H1 (cell line): ENCODE data around the gene RUBCN. TPM values are rescaled to one million over a fixed set of nuclear protein-coding genes. Genes with fewer than 3 reads are reported as not detected.

ENCODE experiments used
- CTCF ChIA-PET: fragments of 300-600 bp; sonication (Branson Sonifier 250); formaldehyde crosslinking; loops from one replicate; lab custom pipeline; 2021; ENCODE audit not compliant: partially characterized antibody; lab: Charles Lee
- POLR2A ChIA-PET: fragments of 300-600 bp; sonication (Branson Sonifier 250); formaldehyde crosslinking; loops from one replicate; lab custom pipeline; 2021; ENCODE audit warnings: inconsistent platforms; ENCODE audit not compliant: partially characterized antibody; lab: Charles Lee
- DNase-seq, 2 experiments: peaks; one replicate each; pipeline versions ENCODE4 v3.0.0 to v3.0.0-alpha.2; 2010 to 2022; ENCODE audit warnings: low spot score in 2 of 2, low read depth in 1 of 2, mixed read lengths in 1 of 2
- FAIRE-seq: peaks from 2 replicates; lab custom pipeline; 2011; peaks lifted over from hg19 to GRCh38; lab: Jason Lieb, UNC
- H2AFZ ChIP-seq: 2 replicates; pipeline ENCODE4 v1.8.1; 2012; ENCODE audit warnings: low read length, inconsistent platforms
- H2AK5ac ChIP-seq: 2 replicates; pipeline ENCODE4 v1.6.1; 2013; ENCODE audit warnings: low read depth, low read length
- H2BK120ac ChIP-seq: replicated peaks from 2 replicates; pipeline ENCODE3; 2013; ENCODE audit warnings: low read depth, low read length, inconsistent platforms
- H2BK12ac ChIP-seq: 2 replicates; pipeline ENCODE4 v1.6.1; 2013; ENCODE audit warnings: low read depth, low read length
- H2BK15ac ChIP-seq: 2 replicates; pipeline ENCODE4 v1.6.1; 2013; ENCODE audit warnings: low read length
- H2BK20ac ChIP-seq: 2 replicates; pipeline ENCODE4 v1.6.1; 2013; ENCODE audit warnings: low read length
- H2BK5ac ChIP-seq: 2 replicates; pipeline ENCODE4 v1.6.1; 2013; ENCODE audit warnings: low read depth, low read length
- H3K14ac ChIP-seq: 2 replicates; pipeline ENCODE4 v1.6.1; 2013; ENCODE audit warnings: inconsistent platforms; ENCODE audit not compliant: insufficient read length
- H3K18ac ChIP-seq: 2 replicates; pipeline ENCODE4 v1.6.1; 2013; ENCODE audit warnings: low read length; ENCODE audit errors: extremely low read depth
- H3K23ac ChIP-seq: 2 replicates; pipeline ENCODE4 v1.6.1; 2013; ENCODE audit warnings: inconsistent platforms; ENCODE audit not compliant: insufficient read length
- H3K23me2 ChIP-seq: 2 replicates; pipeline ENCODE4 v1.6.1; 2013; ENCODE audit warnings: low read depth, low read length
- H3K27ac ChIP-seq: 2 replicates; pipeline ENCODE4 v1.6.1; 2011; ENCODE audit warnings: low read depth, low read length, inconsistent platforms
- H3K27me3 ChIP-seq, 4 experiments: replicated peaks in 1 of 4; 1 replicate in 1 of 4; 2 replicates in 3 of 4; pipeline versions ENCODE4 v1.6.1 to v1.8.1; 2011 to 2013; ENCODE audit warnings: low read length in 3 of 4, mild to moderate bottlenecking in 3 of 4, inconsistent platforms in 2 of 4, mixed read lengths in 2 of 4, moderate library complexity in 1 of 4; ENCODE audit not compliant: control insufficient read depth in 3 of 4, insufficient read depth in 3 of 4; ENCODE audit errors: extremely low read depth in 1 of 4
- H3K36me3 ChIP-seq, 4 experiments: 2 replicates each; pipeline versions ENCODE4 v1.6.1 to v1.8.1; 2011 to 2013; ENCODE audit warnings: mild to moderate bottlenecking in 4 of 4, low read length in 3 of 4, moderate library complexity in 2 of 4, control low read depth in 1 of 4, inconsistent platforms in 1 of 4; ENCODE audit not compliant: insufficient read depth in 4 of 4, control insufficient read depth in 2 of 4
- H3K4ac ChIP-seq: replicated peaks from 2 replicates; pipeline ENCODE3; 2013; ENCODE audit warnings: low read length, low read depth, mixed read lengths, inconsistent platforms; ENCODE audit not compliant: insufficient read length
- H3K4me1 ChIP-seq, 4 experiments: replicated peaks in 1 of 4; 1 replicate in 1 of 4; 2 replicates in 3 of 4; pipeline versions ENCODE4 v1.6.1 to v1.8.1; 2011 to 2013; ENCODE audit warnings: low read length in 3 of 4, inconsistent platforms in 2 of 4, mixed read lengths in 1 of 4; ENCODE audit not compliant: insufficient read depth in 4 of 4, control insufficient read depth in 3 of 4
- H3K4me2 ChIP-seq, 2 experiments: 2 replicates each; pipeline versions ENCODE4 v1.6.1 to v1.8.1; 2011 to 2013; ENCODE audit warnings: low read depth in 2 of 2, low read length in 2 of 2, control low read depth in 1 of 2, inconsistent platforms in 1 of 2, mild to moderate bottlenecking in 1 of 2; ENCODE audit not compliant: insufficient read depth in 1 of 2
- H3K4me3 ChIP-seq, 4 experiments: fragments of 200-600, 300-600 bp in 1 of 4; sonication (generic), shearing (Covaris generic), sonication (Bioruptor Twin) in 1 of 4; 2 replicates each; pipeline versions ENCODE4 v1.5.1 to v1.8.1; 2011 to 2016; ENCODE audit warnings: low read length in 4 of 4, low read depth in 3 of 4, control low read depth in 2 of 4, inconsistent platforms in 2 of 4, mild to moderate bottlenecking in 2 of 4, mixed read lengths in 1 of 4, moderate library complexity in 1 of 4; ENCODE audit not compliant: insufficient read depth in 2 of 4; ENCODE audit errors: extremely low read depth in 1 of 4
- H3K56ac ChIP-seq: replicated peaks from 2 replicates; pipeline ENCODE3; 2013; ENCODE audit warnings: low read depth, mild to moderate bottlenecking, mixed read lengths, low read length, inconsistent platforms; ENCODE audit not compliant: insufficient read length
- H3K79me1 ChIP-seq: 2 replicates; pipeline ENCODE4 v1.6.1; 2013; ENCODE audit warnings: low read depth, low read length, control low read depth
- H3K79me2 ChIP-seq, 2 experiments: 2 replicates each; pipeline versions ENCODE4 v1.6.1 to v1.8.1; 2012 to 2013; ENCODE audit warnings: low read length in 2 of 2, mild to moderate bottlenecking in 2 of 2, inconsistent platforms in 1 of 2; ENCODE audit not compliant: insufficient read depth in 2 of 2, control insufficient read depth in 1 of 2
- H3K9ac ChIP-seq, 4 experiments: replicated peaks in 1 of 4; 1 replicate in 1 of 4; 2 replicates in 3 of 4; pipeline versions ENCODE4 v1.6.1 to v1.8.1; 2011 to 2013; ENCODE audit warnings: low read depth in 3 of 4, low read length in 3 of 4, control low read depth in 2 of 4, mild to moderate bottlenecking in 2 of 4, moderate library complexity in 2 of 4, inconsistent platforms in 1 of 4; ENCODE audit errors: extremely low read depth in 1 of 4
- H3K9me3 ChIP-seq, 2 experiments: 2 replicates each; pipeline versions ENCODE4 v1.6.1 to v1.8.1; 2012 to 2013; ENCODE audit warnings: mild to moderate bottlenecking in 2 of 2, moderate library complexity in 2 of 2, control low read depth in 1 of 2, inconsistent platforms in 1 of 2, low read depth in 1 of 2, low read length in 1 of 2, mixed read lengths in 1 of 2; ENCODE audit not compliant: insufficient read depth in 2 of 2
- H4K20me1 ChIP-seq, 2 experiments: replicated peaks in 1 of 2; 2 replicates each; pipeline versions ENCODE3 to v1.8.1; 2011 to 2013; ENCODE audit warnings: inconsistent platforms in 2 of 2, low read length in 2 of 2, mild to moderate bottlenecking in 1 of 2; ENCODE audit not compliant: insufficient read depth in 2 of 2, control insufficient read depth in 1 of 2
- H4K5ac ChIP-seq: 2 replicates; pipeline ENCODE4 v1.6.1; 2013; ENCODE audit warnings: low read length, low read depth, mixed read lengths, inconsistent platforms; ENCODE audit not compliant: insufficient read length
- H4K8ac ChIP-seq: 2 replicates; pipeline ENCODE4 v1.8.0; 2013; ENCODE audit warnings: mild to moderate bottlenecking, moderate library complexity, low read length, inconsistent platforms; ENCODE audit not compliant: insufficient read depth; ENCODE audit errors: extremely low read depth
- H4K91ac ChIP-seq: replicated peaks from 2 replicates; pipeline ENCODE3; 2013; ENCODE audit warnings: low read length, mixed read lengths, inconsistent platforms; ENCODE audit not compliant: insufficient read length
- ASH2L ChIP-seq: fragments of 200-600, 300-600 bp; sonication (generic); IDR thresholded peaks from one replicate; pipeline ENCODE4 v1.7.1; 2017; ENCODE audit warnings: low read length
- BACH1 ChIP-seq: IDR thresholded peaks from 2 replicates; pipeline ENCODE4 v1.6.1; 2012; ENCODE audit warnings: low read length, improper control_type of control experiment
- EGR1 ChIP-seq: IDR thresholded peaks from 2 replicates; pipeline ENCODE4 v1.6.1; 2011; ENCODE audit warnings: low read depth, low read length, borderline replicate concordance
- EP300 ChIP-seq, 2 experiments: IDR thresholded peaks; 1 replicate in 1 of 2; 2 replicates in 1 of 2; pipeline ENCODE4 v1.6.1; 2011 to 2012; ENCODE audit warnings: low read depth in 2 of 2, low read length in 2 of 2, mild to moderate bottlenecking in 2 of 2, borderline replicate concordance in 1 of 2, inconsistent platforms in 1 of 2, moderate library complexity in 1 of 2
- HDAC6 ChIP-seq: IDR thresholded peaks from one replicate; pipeline ENCODE4 v1.7.1; 2012; ENCODE audit warnings: low read depth, mild to moderate bottlenecking, inconsistent platforms, low read length, moderate library complexity
- YY1 ChIP-seq: IDR thresholded peaks from 2 replicates; pipeline ENCODE4 v1.6.1; 2011; ENCODE audit warnings: low read depth, mild to moderate bottlenecking, low read length
- WGBS, 2 experiments: shearing (Covaris generic) in 1 of 2; methylation state at CpG; one replicate each; pipeline versions ENCODE4 v1.1.6 to v1.1.7; 2013 to 2015; ENCODE audit warnings: low lambda C conversion rate in 2 of 2, mixed read lengths in 2 of 2, inconsistent platforms in 1 of 2, low coverage in 1 of 2, missing lambda C conversion rate in 1 of 2; ENCODE audit not compliant: insufficient replicate concordance in 2 of 2, insufficient coverage in 1 of 2, insufficient read length in 1 of 2; ENCODE audit errors: extremely low coverage in 1 of 2, missing lambda C conversion rate in 1 of 2; 5-methylcytosine and 5-hydroxymethylcytosine counted together
- polyA plus RNA-seq, 7 experiments: library from polyadenylated mRNA; depleted of rRNA in 3 of 7; stranded (reverse) in 5 of 7; unstranded in 2 of 7; fragments of >200 nt in 5 of 7; fragments of 200-250 nt in 2 of 7; gene quantifications; 1 replicate in 5 of 7; 2 replicates in 1 of 7; 4 replicates in 1 of 7; pipeline versions ENCODE4 v1.2.1 to v1.2.3, GENCODE V29; 2011 to 2013; ENCODE audit warnings: missing spikeins in 2 of 7, mixed read lengths in 2 of 7
- total RNA-seq: library from RNA; stranded (reverse); fragmentation: NEBNext Ultra II Directional; extraction: Animal tissue kit (Norgen Biotek cat#: 25700); gene quantifications from 2 replicates; pipeline ENCODE4 v1.2.1, GENCODE V29; 2021

Gene RUBCN
- total and polyA plus RNA-seq, 2 of the 8 experiments (the other 6 are each of a cell fraction or from before 2014, with no cell fraction given), result 9.3 to 21.9 TPM

DNA sequence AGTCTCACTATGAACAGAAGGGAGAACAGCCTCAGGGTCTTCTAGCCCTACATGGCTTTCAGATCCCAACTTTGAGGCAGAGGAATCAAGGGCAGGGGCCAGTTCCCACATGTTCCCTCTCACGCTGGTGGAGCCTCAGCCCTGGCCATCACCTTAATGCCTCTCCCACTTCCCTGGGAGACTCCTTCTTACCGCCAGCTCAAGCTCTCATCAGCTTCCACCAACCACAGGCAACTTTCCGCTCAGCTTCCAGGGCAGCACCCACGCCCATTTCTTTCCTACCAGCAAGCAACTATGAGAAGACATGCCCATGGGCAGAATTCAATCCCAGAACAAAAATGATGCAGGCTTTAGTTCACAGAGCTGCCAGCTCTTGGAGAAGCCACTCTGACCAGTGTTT lies 63.5 kb downstream of the RUBCN start:
- Histone ChIP-seq H3K4me2 (no peak overlapping the region), H3K4ac (no peak overlapping the region), H2AFZ (no peak overlapping the region), H3K27ac (no peak overlapping the region), H3K79me2 (no peaks in the 10 kb centered on the region), H3K36me3 (peaks cover 0 to 16% (median 9%) of the 10 kb centered on the region in 4 experiments; a peak in 7 of 8 replicates), H3K4me3 (no peak overlapping the region), H2BK120ac (no peak overlapping the region), H3K79me1 (no peaks in the 10 kb centered on the region), H3K9ac (no peak overlapping the region), H4K20me1 (no peaks in the 10 kb centered on the region), H2BK15ac (no peak overlapping the region), H3K56ac (no peak overlapping the region), H4K91ac (no peak overlapping the region), H3K14ac (no peak overlapping the region), H3K27me3 (no peaks in the 10 kb centered on the region), H3K18ac (no peak overlapping the region), H3K23ac (no peak overlapping the region), H2BK12ac (no peak overlapping the region), H2BK5ac (no peak overlapping the region), H3K4me1 (no peaks in the 10 kb centered on the region), H4K8ac (no peak overlapping the region), H3K9me3 (0 out of 4 replicates have a peak, but pooled peaks cover 0 to 2% of the 10 kb centered on the region in 2 experiments), H2BK20ac (no peak overlapping the region), H4K5ac (no peak overlapping the region), H3K23me2 (no peaks in the 10 kb centered on the region), H2AK5ac (no peak overlapping the region)
- DNase-seq, result no peak
- WGBS, 2 experiments, result 94% methylated on average over 4 of the region's 4 CpGs; no CpG with 5 or more reads in 1 of the 2 experiments
- ChIA-PET CTCF (interaction anchor here (0.9 to 2.7 kb wide), 5 partner anchors 8 to 78 kb away, joined by 3 to 12 read pairs (median 5); no protein-coding TSS in a partner anchor), POLR2A (no interaction called here)
- no peak for TF ChIP-seq EGR1
- TF ChIP-seq BACH1, result no peak
- no peak for TF ChIP-seq YY1
- no peak for TF ChIP-seq ASH2L
- TF ChIP-seq HDAC6, result no peak
- TF ChIP-seq EP300 (IDR thresholded peaks at IDR 0.05; ENCODE audit: borderline replicate concordance in 1 of 2, low read depth in 2 of 2, low read length in 2 of 2), result no peak
- FAIRE-seq, result no peak
